NK-92 (cell line): ENCODE measurements around the gene SUPT20HL2.
"Not testable (repeated sequence)": the region's sequence is repeated elsewhere in the genome, so short reads cannot be mapped to it uniquely, and the experiment has no call there.

Source experiments
- DNase-seq: peaks from one replicate; lab custom pipeline; 2025; ENCODE audit not compliant: unreplicated experiment; lab: John Stamatoyannopoulos, UW

The SUPT20HL2 gene

GRCh38 chrX:24309580-24310374 lies 4.1 kb downstream of the SUPT20HL2 start:
- DNase-seq: not testable (repeated sequence)

- not testable (repeated sequence) for DNase-seq
Measured at GRCh38 chrX:24308803-24309202, 5.1 kb downstream of the SUPT20HL2 start.

- DNase-seq: no peak
Measured at GRCh38 chrX:24306440-24306839, 7.4 kb downstream of the SUPT20HL2 start.

- no peak for DNase-seq
Measured at GRCh38 chrX:24305905-24306304, 8.0 kb downstream of the SUPT20HL2 start.

GRCh38 chrX:24301806-24302205 lies 12.1 kb downstream of the SUPT20HL2 start:
- DNase-seq: no peak

- DNase-seq: no peak
Measured at GRCh38 chrX:24301060-24301459, 12.8 kb downstream of the SUPT20HL2 start.

- no peak for DNase-seq
Measured at GRCh38 chrX:24298191-24298590, 15.7 kb downstream of the SUPT20HL2 start.

GRCh38 chrX:24294619-24295018 lies 19.2 kb downstream of the SUPT20HL2 start:
- no peak for DNase-seq

- DNase-seq: no peak
Measured at GRCh38 chrX:24293412-24293811, 20.5 kb downstream of the SUPT20HL2 start.

- DNase-seq: no peak
Measured at GRCh38 chrX:24292353-24292752, 21.5 kb downstream of the SUPT20HL2 start.

GRCh38 chrX:24285082-24285481 lies 28.8 kb downstream of the SUPT20HL2 start:
- no peak for DNase-seq

- no peak for DNase-seq
Measured at GRCh38 chrX:24283127-24283794, 30.6 kb downstream of the SUPT20HL2 start.

GRCh38 chrX:24282381-24283126 lies 31.3 kb downstream of the SUPT20HL2 start:
- DNase-seq: no peak

GRCh38 chrX:24277405-24277804 lies 36.5 kb downstream of the SUPT20HL2 start:
- DNase-seq: no peak

GRCh38 chrX:24276015-24276414 lies 37.9 kb downstream of the SUPT20HL2 start:
- DNase-seq: no peak

- DNase-seq: no peak
Measured at GRCh38 chrX:24271262-24271661, 42.6 kb downstream of the SUPT20HL2 start.

GRCh38 chrX:24268786-24269185 lies 45.1 kb downstream of the SUPT20HL2 start:
- DNase-seq: no peak

- DNase-seq: no peak
Measured at GRCh38 chrX:24266996-24267395, 46.9 kb downstream of the SUPT20HL2 start.

GRCh38 chrX:24264383-24264782 lies 49.5 kb downstream of the SUPT20HL2 start:
- DNase-seq: no peak

GRCh38 chrX:24262309-24262708 lies 51.6 kb downstream of the SUPT20HL2 start:
- no peak for DNase-seq
